ENCODE results near the gene EMILIN2.

The EMILIN2 gene

GRCh38 chr18:2869207-2869606, 22.4 kb downstream of the EMILIN2 start:
- Histone ChIP-seq H3K36me3 (ENCODE audit: control insufficient read depth in 2 of 2, insufficient read depth in 1 of 2, low read length in 2 of 2) (no peaks in the 10 kb centered on the region), H3K4me3 (ENCODE audit: low read depth, low read length) (no peak overlapping the region), H3K4me1 (ENCODE audit: control insufficient read depth, insufficient read depth, low read length) (no peaks in the 10 kb centered on the region), H3K9me3 (ENCODE audit: control insufficient read depth, insufficient read depth, low read depth, low read length) (no peaks in the 10 kb centered on the region), H3K27ac (ENCODE audit: extremely low read depth, low read depth, low read length) (no peak overlapping the region)
- TF ChIP-seq ZNF664 (tag by site-specific recombination; IDR thresholded peaks at IDR 0.05) (no peak), ZNF335 (tag by site-specific recombination; conservative IDR thresholded peaks at IDR 0.05) (no peak), SCRT2 (tag by site-specific recombination; IDR thresholded peaks at IDR 0.05) (no peak), ZNF354C (tag by site-specific recombination; IDR thresholded peaks at IDR 0.05; ENCODE audit: borderline replicate concordance, low read depth) (no peak), ZNF140 (tag by site-specific recombination; IDR thresholded peaks at IDR 0.05) (no peak), ZNF596 (tag by site-specific recombination; IDR thresholded peaks at IDR 0.05) (no peak), ZNF670 (tag by site-specific recombination; IDR thresholded peaks at IDR 0.05; ENCODE audit: low read depth) (no peak), ZNF76 (tag by site-specific recombination; IDR thresholded peaks at IDR 0.05; ENCODE audit: borderline replicate concordance, low read depth) (no peak), ZNF266 (tag by site-specific recombination; IDR thresholded peaks at IDR 0.05; ENCODE audit: low read depth) (no peak), ZNF155 (tag by site-specific recombination; IDR thresholded peaks at IDR 0.05) (no peak), PRDM1 (tag by site-specific recombination; IDR thresholded peaks at IDR 0.05) (no peak), ZNF311 (tag by site-specific recombination; IDR thresholded peaks at IDR 0.05; ENCODE audit: borderline replicate concordance) (no peak)
- TF ChIP-seq, protein P1, sequence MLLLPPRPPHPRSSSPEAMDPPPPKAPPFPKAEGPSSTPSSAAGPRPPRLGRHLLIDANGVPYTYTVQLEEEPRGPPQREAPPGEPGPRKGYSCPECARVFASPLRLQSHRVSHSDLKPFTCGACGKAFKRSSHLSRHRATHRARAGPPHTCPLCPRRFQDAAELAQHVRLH (tag by site-specific recombination; IDR thresholded peaks at IDR 0.05), result no peak
- ChIA-PET POLR2A (no interaction called here), CTCF (interaction anchor here (0.6 kb wide), 1 partner anchor 239 kb away, joined by 3 read pairs; no protein-coding TSS in a partner anchor)

- H3K4me1 ChIP-seq (ENCODE audit: control insufficient read depth, insufficient read depth, low read length), result no peaks in the 10 kb centered on the region
- no peak overlapping the region for H3K27ac ChIP-seq (ENCODE audit: extremely low read depth, low read depth, low read length)
- no peak for TF ChIP-seq ZNF670 (tag by site-specific recombination; IDR thresholded peaks at IDR 0.05; ENCODE audit: low read depth)
- TF ChIP-seq ZNF121 (tag by site-specific recombination; IDR thresholded peaks at IDR 0.05), result peak; percentile 40; the same call in 1 of the 2 replicates
- POLR2A ChIA-PET, result no interaction called here
- H3K4me3 ChIP-seq (ENCODE audit: low read depth, low read length), result no peak overlapping the region
- H3K9me3 ChIP-seq (ENCODE audit: control insufficient read depth, insufficient read depth, low read depth, low read length), result no peaks in the 10 kb centered on the region
- H3K36me3 ChIP-seq (ENCODE audit: control insufficient read depth in 2 of 2, insufficient read depth in 1 of 2, low read length in 2 of 2), result no peaks in the 10 kb centered on the region
- CTCF ChIA-PET, result interaction anchor here (0.6 kb wide), 1 partner anchor 181 kb away, joined by 4 read pairs; no protein-coding TSS in a partner anchor
Observed at GRCh38 chr18:2871111-2871720, 24.4 kb downstream of the EMILIN2 start.

DNA sequence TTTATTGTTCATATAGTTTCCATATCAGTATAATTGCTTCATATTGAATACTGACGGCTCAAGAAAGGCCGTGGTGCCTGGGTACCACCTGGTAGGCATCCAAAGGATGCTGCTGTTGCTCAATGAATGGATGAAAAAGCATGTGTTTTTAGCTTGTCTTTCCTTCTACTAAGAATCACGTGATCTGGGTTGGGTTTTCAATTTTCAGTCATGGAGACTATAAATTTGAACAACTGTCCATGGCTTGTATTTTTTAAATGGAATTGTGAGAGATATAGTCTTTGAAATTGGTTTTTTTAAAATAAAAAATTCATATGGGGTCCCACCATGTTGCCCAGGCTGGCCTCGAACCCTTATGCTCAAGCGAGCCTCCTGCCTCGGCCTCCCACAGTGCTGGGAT, 25.3 kb downstream of the EMILIN2 start:
- POLR2A ChIA-PET, result no interaction called here
- CTCF ChIA-PET, result interaction anchor here (0.6 to 1.0 kb wide), 3 partner anchors 182 to 410 kb away, joined by 3 to 4 read pairs (median 3); no protein-coding TSS in a partner anchor
- no peak overlapping the region for H3K4me3 ChIP-seq (ENCODE audit: low read depth, low read length)
- no peak overlapping the region for H3K27ac ChIP-seq (ENCODE audit: extremely low read depth, low read depth, low read length)
- no peaks in the 10 kb centered on the region for H3K4me1 ChIP-seq (ENCODE audit: control insufficient read depth, insufficient read depth, low read length)
- H3K36me3 ChIP-seq (ENCODE audit: control insufficient read depth in 2 of 2, insufficient read depth in 1 of 2, low read length in 2 of 2), result no peaks in the 10 kb centered on the region
- no peaks in the 10 kb centered on the region for H3K9me3 ChIP-seq (ENCODE audit: control insufficient read depth, insufficient read depth, low read depth, low read length)
- TF ChIP-seq ZNF10 (tag by site-specific recombination; IDR thresholded peaks at IDR 0.05), result no peak
- TF ChIP-seq, protein P2, sequence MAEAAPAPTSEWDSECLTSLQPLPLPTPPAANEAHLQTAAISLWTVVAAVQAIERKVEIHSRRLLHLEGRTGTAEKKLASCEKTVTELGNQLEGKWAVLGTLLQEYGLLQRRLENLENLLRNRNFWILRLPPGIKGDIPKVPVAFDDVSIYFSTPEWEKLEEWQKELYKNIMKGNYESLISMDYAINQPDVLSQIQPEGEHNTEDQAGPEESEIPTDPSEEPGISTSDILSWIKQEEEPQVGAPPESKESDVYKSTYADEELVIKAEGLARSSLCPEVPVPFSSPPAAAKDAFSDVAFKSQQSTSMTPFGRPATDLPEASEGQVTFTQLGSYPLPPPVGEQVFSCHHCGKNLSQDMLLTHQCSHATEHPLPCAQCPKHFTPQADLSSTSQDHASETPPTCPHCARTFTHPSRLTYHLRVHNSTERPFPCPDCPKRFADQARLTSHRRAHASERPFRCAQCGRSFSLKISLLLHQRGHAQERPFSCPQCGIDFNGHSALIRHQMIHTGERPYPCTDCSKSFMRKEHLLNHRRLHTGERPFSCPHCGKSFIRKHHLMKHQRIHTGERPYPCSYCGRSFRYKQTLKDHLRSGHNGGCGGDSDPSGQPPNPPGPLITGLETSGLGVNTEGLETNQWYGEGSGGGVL (tag by site-specific recombination; IDR thresholded peaks at IDR 0.05), result no peak
- no peak for TF ChIP-seq ZNF843 (tag by site-specific recombination; IDR thresholded peaks at IDR 0.05)
- TF ChIP-seq ZNF23 (tag by site-specific recombination; IDR thresholded peaks at IDR 0.05; ENCODE audit: borderline replicate concordance), result no peak
- TF ChIP-seq ZNF654 (tag by site-specific recombination; IDR thresholded peaks at IDR 0.05; ENCODE audit: low read depth), result no peak
- no peak for TF ChIP-seq ZNF768 (tag by site-specific recombination; IDR thresholded peaks at IDR 0.05)
- no peak for TF ChIP-seq MYNN (tag by site-specific recombination; IDR thresholded peaks at IDR 0.05; ENCODE audit: borderline replicate concordance)
- TF ChIP-seq, protein P1 (tag by site-specific recombination; IDR thresholded peaks at IDR 0.05), result no peak
- TF ChIP-seq ZBTB48 (tag by site-specific recombination; IDR thresholded peaks at IDR 0.05), result no peak
- no peak for TF ChIP-seq ZNF837 (tag by site-specific recombination; IDR thresholded peaks at IDR 0.05)
- TF ChIP-seq ZNF19 (tag by site-specific recombination; IDR thresholded peaks at IDR 0.05; ENCODE audit: low read depth), result no peak
- TF ChIP-seq REPIN1 (tag by site-specific recombination; IDR thresholded peaks at IDR 0.05; ENCODE audit: low read depth), result no peak
- no peak for TF ChIP-seq WT1 (tag by site-specific recombination; IDR thresholded peaks at IDR 0.05)
- no peak for TF ChIP-seq ZNF138 (tag by site-specific recombination; IDR thresholded peaks at IDR 0.05; ENCODE audit: borderline replicate concordance)

All from HEK293 (cell line).